ENCODE measurements around the gene GDA. TPM values are rescaled to one million over a fixed set of nuclear protein-coding genes. Genes with fewer than 3 reads are reported as not detected.
"Not testable (repeated sequence)": the region's sequence is repeated elsewhere in the genome, so short reads cannot be mapped to it uniquely, and the experiment has no call there.

The GDA gene
- total and polyA plus RNA-seq, 2 experiments from 2014 or later: not detected

GRCh38 chr9:72262063-72262462, 112.8 kb downstream of the GDA start:
- no peaks in the 10 kb centered on the region for H3K36me3 ChIP-seq (ENCODE audit: low read depth)
- H3K27me3 ChIP-seq (replicated peaks; ENCODE audit: insufficient read depth): peaks cover 16% of the 10 kb centered on the region
- no peaks in the 10 kb centered on the region for H3K79me2 ChIP-seq (ENCODE audit: insufficient read depth)
- 9 to 12% methylated on average over 2 of the region's 2 CpGs for WGBS, 2 experiments (ENCODE audit: low coverage in 1 of 2, low lambda C conversion rate in 2 of 2, missing lambda C conversion rate in 2 of 2)
- in situ Hi-C loops (cut with MboI): loop anchor here (25.0 kb wide), 1 partner anchor 450 kb away; no protein-coding TSS in a partner anchor
- no peak overlapping the region for H3K27ac ChIP-seq
- H3F3A ChIP-seq (ENCODE audit: insufficient read depth): no peaks in the 10 kb centered on the region
- H3K4me1 ChIP-seq (ENCODE audit: insufficient read depth): no peaks in the 10 kb centered on the region
- no peak overlapping the region for H2AFZ ChIP-seq
- no peak overlapping the region for H3K9ac ChIP-seq
- H3K4me2 ChIP-seq (ENCODE audit: unreplicated experiment): no peak overlapping the region
- H3K4me3 ChIP-seq: no peak overlapping the region
- no peaks in the 10 kb centered on the region for H3K9me2 ChIP-seq (ENCODE audit: insufficient read depth)
- H3K9me3 ChIP-seq (ENCODE audit: low read depth): no peaks in the 10 kb centered on the region
- DNase-seq: no peak
- H4K20me1 ChIP-seq (ENCODE audit: insufficient read depth): no peaks in the 10 kb centered on the region
- no peak for TF ChIP-seq EZH2 (IDR thresholded peaks at IDR 0.05; ENCODE audit: insufficient read depth, poor library complexity, severe bottlenecking)
- no peak for TF ChIP-seq EZH2phosphoT487 (IDR thresholded peaks at IDR 0.05; ENCODE audit: insufficient read depth, low read depth)

- Histone ChIP-seq H3K4me2 (ENCODE audit: unreplicated experiment) (no peak overlapping the region), H2AFZ (no peak overlapping the region), H3K9me2 (ENCODE audit: insufficient read depth) (no peaks in the 10 kb centered on the region), H3K4me1 (ENCODE audit: insufficient read depth) (no peaks in the 10 kb centered on the region), H3K27me3 (replicated peaks; ENCODE audit: insufficient read depth) (peaks cover 23% of the 10 kb centered on the region), H3K36me3 (ENCODE audit: low read depth) (no peaks in the 10 kb centered on the region), H3K4me3 (no peak overlapping the region), H3K27ac (no peak overlapping the region), H3F3A (ENCODE audit: insufficient read depth) (no peaks in the 10 kb centered on the region), H3K9me3 (ENCODE audit: low read depth) (no peaks in the 10 kb centered on the region), H4K20me1 (ENCODE audit: insufficient read depth) (no peaks in the 10 kb centered on the region), H3K79me2 (ENCODE audit: insufficient read depth) (no peaks in the 10 kb centered on the region), H3K9ac (no peak overlapping the region)
- in situ Hi-C loops (cut with MboI): loop anchor here (25.0 kb wide), 1 partner anchor 451 kb away; no protein-coding TSS in a partner anchor
- 70 to 78% methylated on average over 1 of the region's 1 CpG for WGBS, 2 experiments (ENCODE audit: low coverage in 1 of 2, low lambda C conversion rate in 2 of 2, missing lambda C conversion rate in 2 of 2)
- no peak for DNase-seq
- TF ChIP-seq EZH2phosphoT487 (IDR thresholded peaks at IDR 0.05; ENCODE audit: insufficient read depth, low read depth): no peak
- TF ChIP-seq EZH2 (IDR thresholded peaks at IDR 0.05; ENCODE audit: insufficient read depth, poor library complexity, severe bottlenecking): no peak
Measured at GRCh38 chr9:72263572-72263971, 114.3 kb downstream of the GDA start.

- Histone ChIP-seq H3K9me3 (ENCODE audit: low read depth) (no peaks in the 10 kb centered on the region), H3F3A (ENCODE audit: insufficient read depth) (no peaks in the 10 kb centered on the region), H2AFZ (no peak overlapping the region), H3K79me2 (ENCODE audit: insufficient read depth) (no peaks in the 10 kb centered on the region), H3K4me1 (ENCODE audit: insufficient read depth) (no peaks in the 10 kb centered on the region), H3K4me2 (ENCODE audit: unreplicated experiment) (no peak overlapping the region), H4K20me1 (ENCODE audit: insufficient read depth) (no peaks in the 10 kb centered on the region), H3K27me3 (replicated peaks; ENCODE audit: insufficient read depth) (peaks cover 7% of the 10 kb centered on the region; the same call in 1 of the 2 replicates), H3K27ac (no peak overlapping the region), H3K9me2 (ENCODE audit: insufficient read depth) (no peaks in the 10 kb centered on the region), H3K36me3 (ENCODE audit: low read depth) (no peaks in the 10 kb centered on the region), H3K9ac (no peak overlapping the region), H3K4me3 (no peak overlapping the region)
- 58 to 70% methylated on average over 3 of the region's 3 CpGs for WGBS, 2 experiments (ENCODE audit: low coverage in 1 of 2, low lambda C conversion rate in 2 of 2, missing lambda C conversion rate in 2 of 2)
- in situ Hi-C loops (cut with MboI): loop anchor here (25.0 kb wide), 1 partner anchor 457 kb away; no protein-coding TSS in a partner anchor
- no peak for DNase-seq
- TF ChIP-seq EZH2phosphoT487 (IDR thresholded peaks at IDR 0.05; ENCODE audit: insufficient read depth, low read depth): no peak
- TF ChIP-seq EZH2 (IDR thresholded peaks at IDR 0.05; ENCODE audit: insufficient read depth, poor library complexity, severe bottlenecking): no peak
Measured at GRCh38 chr9:72268961-72269360, 119.7 kb downstream of the GDA start.

GRCh38 chr9:72270359-72270758, 121.1 kb downstream of the GDA start:
- not testable (repeated sequence) for H3K79me2 ChIP-seq (ENCODE audit: insufficient read depth); H3K9me3 ChIP-seq (ENCODE audit: low read depth); H2AFZ ChIP-seq; H3K4me2 ChIP-seq (ENCODE audit: unreplicated experiment); H3K27me3 ChIP-seq (replicated peaks; ENCODE audit: insufficient read depth); H3K9ac ChIP-seq; H4K20me1 ChIP-seq (ENCODE audit: insufficient read depth); H3K4me3 ChIP-seq; H3K9me2 ChIP-seq (ENCODE audit: insufficient read depth); H3K27ac ChIP-seq; H3F3A ChIP-seq (ENCODE audit: insufficient read depth); H3K36me3 ChIP-seq (ENCODE audit: low read depth); H3K4me1 ChIP-seq (ENCODE audit: insufficient read depth); DNase-seq
- 95 to 96% methylated on average over 3 of the region's 3 CpGs for WGBS, 2 experiments (ENCODE audit: low coverage in 1 of 2, low lambda C conversion rate in 2 of 2, missing lambda C conversion rate in 2 of 2)
- in situ Hi-C loops (cut with MboI): loop anchor here (5.0 to 25.0 kb wide), 2 partner anchors 228 to 458 kb away; no protein-coding TSS in a partner anchor

All from GM23248 (cell line).